Trophoblast cell (in vitro differentiated cells and primary cell): ENCODE results near the gene OBSCN.

ENCODE experiments used
- DNase-seq, 2 donors: peaks; one replicate each; pipeline ENCODE4 v3.0.0-alpha.2; 2016
- H2AFZ ChIP-seq: 2 replicates; pipeline ENCODE4 v1.6.1; 2013; ENCODE audit warnings: low read length, moderate library complexity, mild to moderate bottlenecking; ENCODE audit not compliant: insufficient read depth, poor library complexity
- H2AK5ac ChIP-seq: 2 replicates; pipeline ENCODE4 v1.6.1; 2013; ENCODE audit warnings: mild to moderate bottlenecking, low read length
- H2BK120ac ChIP-seq: 2 replicates; pipeline ENCODE4 v1.6.1; 2013; ENCODE audit warnings: low read length, mild to moderate bottlenecking, moderate library complexity; ENCODE audit not compliant: insufficient read depth, poor library complexity
- H2BK12ac ChIP-seq: 2 replicates; pipeline ENCODE4 v1.6.1; 2013; ENCODE audit warnings: mild to moderate bottlenecking, low read length, moderate library complexity
- H2BK5ac ChIP-seq: 2 replicates; pipeline ENCODE4 v1.6.1; 2013; ENCODE audit warnings: low read length, low read depth, moderate library complexity, mild to moderate bottlenecking; ENCODE audit not compliant: poor library complexity
- H3K14ac ChIP-seq: 2 replicates; pipeline ENCODE4 v1.6.1; 2013; ENCODE audit warnings: mild to moderate bottlenecking, low read length
- H3K18ac ChIP-seq: 2 replicates; pipeline ENCODE4 v1.6.1; 2013; ENCODE audit warnings: mild to moderate bottlenecking, low read length
- H3K23ac ChIP-seq: 2 replicates; pipeline ENCODE4 v1.6.1; 2013; ENCODE audit warnings: low read length
- H3K27ac ChIP-seq: 2 replicates; pipeline ENCODE4 v1.5.1; 2013; ENCODE audit warnings: low read depth, mild to moderate bottlenecking, inconsistent platforms, low read length, moderate library complexity
- H3K27me3 ChIP-seq: 2 replicates; pipeline ENCODE4 v1.6.1; 2013; ENCODE audit warnings: inconsistent platforms, mild to moderate bottlenecking, low read length, moderate library complexity; ENCODE audit not compliant: insufficient read depth
- H3K36me3 ChIP-seq, 2 experiments: 1 replicate in 1 of 2; 2 replicates in 1 of 2; pipeline ENCODE4 v1.6.1; 2013; ENCODE audit warnings: low read length in 2 of 2, mild to moderate bottlenecking in 2 of 2, moderate library complexity in 1 of 2; ENCODE audit not compliant: insufficient read depth in 2 of 2, control insufficient read depth in 1 of 2
- H3K4ac ChIP-seq: 2 replicates; pipeline ENCODE4 v1.6.1; 2013; ENCODE audit warnings: low read depth, mild to moderate bottlenecking, low read length, moderate library complexity
- H3K4me1 ChIP-seq, 2 experiments: 1 replicate in 1 of 2; 2 replicates in 1 of 2; pipeline ENCODE4 v1.6.1; 2013; ENCODE audit warnings: low read length in 2 of 2, mild to moderate bottlenecking in 2 of 2, moderate library complexity in 1 of 2; ENCODE audit not compliant: insufficient read depth in 2 of 2, control insufficient read depth in 1 of 2
- H3K4me2 ChIP-seq: 2 replicates; pipeline ENCODE4 v1.6.1; 2013; ENCODE audit warnings: inconsistent platforms, mild to moderate bottlenecking, low read length, moderate library complexity
- H3K4me3 ChIP-seq: 2 replicates; pipeline ENCODE4 v1.5.1; 2013; ENCODE audit warnings: mild to moderate bottlenecking, low read depth, low read length, inconsistent platforms
- H3K79me1 ChIP-seq: one replicate; pipeline ENCODE4 v1.6.1; 2013; ENCODE audit warnings: low read length
- H3K79me2 ChIP-seq: 2 replicates; pipeline ENCODE4 v1.6.1; 2013; ENCODE audit warnings: low read length, mild to moderate bottlenecking; ENCODE audit not compliant: control insufficient read depth, insufficient read depth, poor library complexity
- H3K9ac ChIP-seq: 2 replicates; pipeline ENCODE4 v1.6.1; 2013; ENCODE audit warnings: mild to moderate bottlenecking, low read length
- H3K9me3 ChIP-seq: 2 replicates; pipeline ENCODE4 v1.6.1; 2013; ENCODE audit warnings: low read depth, mild to moderate bottlenecking, control low read depth, inconsistent platforms, low read length; ENCODE audit not compliant: insufficient read depth
- H4K12ac ChIP-seq: 2 replicates; pipeline ENCODE4 v1.6.1; 2013; ENCODE audit warnings: low read depth, mild to moderate bottlenecking, low read length, moderate library complexity
- H4K8ac ChIP-seq: 2 replicates; pipeline ENCODE4 v1.6.1; 2013; ENCODE audit warnings: low read depth, mild to moderate bottlenecking, low read length, moderate library complexity
- H4K91ac ChIP-seq: one replicate; pipeline ENCODE4 v1.6.1; 2013; ENCODE audit warnings: low read depth, mild to moderate bottlenecking, low read length, moderate library complexity
- WGBS: extraction: QIAGEN DNeasy Blood & Tissue Kit; methylation state at CpG from one replicate; pipeline ENCODE4 v1.1.7; 2013; ENCODE audit warnings: missing lambda C conversion rate; ENCODE audit not compliant: insufficient read length, insufficient coverage; ENCODE audit errors: extremely low coverage; 5-methylcytosine and 5-hydroxymethylcytosine counted together

The OBSCN gene

GRCh38 chr1:228270032-228270431 lies 62.2 kb downstream of the OBSCN start:
- Histone ChIP-seq H3K14ac (no peak overlapping the region), H3K4me3 (no peak overlapping the region), H3K18ac (no peak overlapping the region), H4K8ac (no peak overlapping the region), H2AFZ (no peak overlapping the region), H4K91ac (no peak overlapping the region), H3K23ac (no peak overlapping the region), H3K4ac (no peak overlapping the region), H2BK5ac (no peak overlapping the region), H2AK5ac (no peak overlapping the region), H3K27me3 (no peaks in the 10 kb centered on the region), H2BK12ac (no peak overlapping the region), H3K27ac (no peak overlapping the region), H3K4me1 (peaks cover 7 to 9% of the 10 kb centered on the region in 2 experiments), H3K36me3 (peaks cover 7 to 8% of the 10 kb centered on the region in 2 experiments), H3K79me1 (no peaks in the 10 kb centered on the region), H4K12ac (no peak overlapping the region), H3K9me3 (no peaks in the 10 kb centered on the region), H3K79me2 (no peaks in the 10 kb centered on the region), H3K4me2 (no peak overlapping the region), H2BK120ac (no peak overlapping the region), H3K9ac (no peak overlapping the region)
- no peak for DNase-seq
- no CpG with 5 or more reads among the region's 1 CpG for WGBS

- H4K12ac ChIP-seq, result no peak overlapping the region
- no CpG with 5 or more reads among the region's 19 CpGs for WGBS
- no peak overlapping the region for H3K23ac ChIP-seq
- no peak overlapping the region for H3K14ac ChIP-seq
- no peak for DNase-seq
- H3K27me3 ChIP-seq, result no peaks in the 10 kb centered on the region
- H3K4me2 ChIP-seq, result no peak overlapping the region
- H2AK5ac ChIP-seq, result no peak overlapping the region
- H3K4ac ChIP-seq, result no peak overlapping the region
- H3K79me2 ChIP-seq, result peaks cover 6% of the 10 kb centered on the region
- H3K18ac ChIP-seq, result no peak overlapping the region
- H2BK12ac ChIP-seq, result no peak overlapping the region
- H3K27ac ChIP-seq, result no peak overlapping the region
- H3K9ac ChIP-seq, result no peak overlapping the region
- H3K79me1 ChIP-seq, result peaks cover 10% of the 10 kb centered on the region
- no peak overlapping the region for H2AFZ ChIP-seq
- H3K4me3 ChIP-seq, result no peak overlapping the region
- H3K36me3 ChIP-seq, result peaks cover 7 to 8% of the 10 kb centered on the region in 2 experiments
- H4K91ac ChIP-seq, result no peak overlapping the region
- peaks cover 2% of the 10 kb centered on the region for H3K9me3 ChIP-seq
- no peak overlapping the region for H4K8ac ChIP-seq
- peaks cover 13 to 15% of the 10 kb centered on the region in 2 experiments for H3K4me1 ChIP-seq
- H2BK5ac ChIP-seq, result no peak overlapping the region
- H2BK120ac ChIP-seq, result no peak overlapping the region
Measured at GRCh38 chr1:228271701-228272251, 63.9 kb downstream of the OBSCN start.

DNA sequence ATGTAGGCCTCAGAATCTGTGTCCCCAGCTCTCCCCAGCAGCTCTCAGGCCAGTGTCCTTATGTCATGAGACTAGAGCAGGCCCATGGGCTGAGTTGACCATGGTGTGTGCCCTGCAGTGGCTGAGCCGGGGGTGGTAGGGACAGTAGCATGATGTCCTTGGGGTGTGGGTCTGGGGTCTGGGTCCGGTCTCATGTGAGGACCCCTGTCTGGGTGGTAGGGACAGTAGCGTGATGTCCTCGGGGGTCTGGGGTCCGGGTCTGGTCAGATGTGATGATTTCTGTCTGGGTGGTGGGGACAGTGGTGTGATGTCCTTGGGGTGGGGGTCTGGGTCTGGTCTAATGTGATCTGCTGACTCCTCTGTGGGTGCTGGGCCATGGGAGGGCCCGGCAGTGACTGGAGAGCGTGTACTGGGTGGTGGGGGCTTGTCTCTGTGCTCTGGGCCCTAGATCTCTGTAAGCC lies 64.5 kb downstream of the OBSCN start:
- H3K27me3 ChIP-seq, result no peaks in the 10 kb centered on the region
- no peak overlapping the region for H2BK5ac ChIP-seq
- no peak for DNase-seq
- no peak overlapping the region for H4K91ac ChIP-seq
- H2BK120ac ChIP-seq, result no peak overlapping the region
- no peak overlapping the region for H3K4ac ChIP-seq
- H4K12ac ChIP-seq, result no peak overlapping the region
- H3K23ac ChIP-seq, result no peak overlapping the region
- H3K9me3 ChIP-seq, result peaks cover 2% of the 10 kb centered on the region
- H3K36me3 ChIP-seq, result peaks cover 10 to 13% of the 10 kb centered on the region in 2 experiments
- H3K4me2 ChIP-seq, result no peak overlapping the region
- H3K4me3 ChIP-seq, result no peak overlapping the region
- H2BK12ac ChIP-seq, result no peak overlapping the region
- H3K14ac ChIP-seq, result no peak overlapping the region
- H3K4me1 ChIP-seq, result peaks cover 13 to 15% of the 10 kb centered on the region in 2 experiments
- H2AFZ ChIP-seq, result no peak overlapping the region
- no peak overlapping the region for H3K27ac ChIP-seq
- H2AK5ac ChIP-seq, result no peak overlapping the region
- no peak overlapping the region for H3K9ac ChIP-seq
- no peak overlapping the region for H3K18ac ChIP-seq
- no CpG with 5 or more reads among the region's 7 CpGs for WGBS
- no peak overlapping the region for H4K8ac ChIP-seq
- H3K79me1 ChIP-seq, result peaks cover 10% of the 10 kb centered on the region
- H3K79me2 ChIP-seq, result peaks cover 6% of the 10 kb centered on the region

GRCh38 chr1:228272831-228273571 lies 65.2 kb downstream of the OBSCN start:
- peak overlapping the region; percentile 48 for H4K12ac ChIP-seq
- H3K4ac ChIP-seq, result no peak overlapping the region
- H3K9me3 ChIP-seq, result peaks cover 2% of the 10 kb centered on the region
- H3K23ac ChIP-seq, result no peak overlapping the region
- no peak overlapping the region for H4K8ac ChIP-seq
- H3K4me3 ChIP-seq, result no peak overlapping the region
- peaks cover 10% of the 10 kb centered on the region for H3K79me1 ChIP-seq
- no peak overlapping the region for H2BK5ac ChIP-seq
- H2BK12ac ChIP-seq, result no peak overlapping the region
- no peak overlapping the region for H3K14ac ChIP-seq
- DNase-seq, result no peak
- WGBS, result no CpG with 5 or more reads among the region's 22 CpGs
- no peak overlapping the region for H3K27ac ChIP-seq
- H3K18ac ChIP-seq, result no peak overlapping the region
- H2AK5ac ChIP-seq, result no peak overlapping the region
- no peak overlapping the region for H2AFZ ChIP-seq
- H3K9ac ChIP-seq, result no peak overlapping the region
- no peak overlapping the region for H2BK120ac ChIP-seq
- peaks cover 12 to 13% of the 10 kb centered on the region in 2 experiments for H3K4me1 ChIP-seq
- no peak overlapping the region for H4K91ac ChIP-seq
- H3K27me3 ChIP-seq, result no peaks in the 10 kb centered on the region
- H3K4me2 ChIP-seq, result no peak overlapping the region
- peaks cover 6% of the 10 kb centered on the region for H3K79me2 ChIP-seq
- H3K36me3 ChIP-seq, result peaks cover 12 to 13% of the 10 kb centered on the region in 2 experiments
